ENCODE data around the gene HOXC12.

HOXC12 gene

DNA sequence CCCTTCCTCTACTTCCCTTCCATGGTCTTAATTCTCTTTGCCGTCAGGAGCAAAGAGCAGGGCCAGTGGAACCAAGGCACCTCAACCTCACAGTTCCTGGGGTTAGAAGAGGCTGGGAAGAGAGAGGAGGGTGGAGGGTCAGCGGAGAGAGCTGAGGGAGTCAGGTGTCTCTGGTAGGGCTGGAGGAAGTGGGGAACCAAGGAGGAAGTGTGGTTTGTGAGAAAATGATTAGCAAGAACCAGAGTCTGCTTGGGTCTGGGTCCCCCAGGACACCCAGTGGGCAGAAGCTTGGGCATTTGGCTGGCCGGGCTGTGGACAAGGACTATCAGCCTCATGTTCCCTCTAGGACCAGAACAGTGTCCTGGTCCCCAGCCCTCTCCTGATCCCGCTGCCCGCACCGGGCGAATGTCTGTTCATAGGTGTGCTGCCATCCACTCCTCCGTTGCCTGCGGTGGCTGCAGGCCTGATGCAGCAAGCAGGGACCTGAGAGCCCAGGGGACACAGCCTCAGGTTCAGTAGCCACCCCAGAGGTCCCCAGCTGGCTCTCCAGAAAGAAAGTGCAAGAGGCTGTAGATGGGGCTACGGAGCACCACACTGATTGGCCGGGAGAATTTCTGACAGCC is 2.3 kb downstream of the HOXC12 start:
- DNase-seq = no peak

DNA sequence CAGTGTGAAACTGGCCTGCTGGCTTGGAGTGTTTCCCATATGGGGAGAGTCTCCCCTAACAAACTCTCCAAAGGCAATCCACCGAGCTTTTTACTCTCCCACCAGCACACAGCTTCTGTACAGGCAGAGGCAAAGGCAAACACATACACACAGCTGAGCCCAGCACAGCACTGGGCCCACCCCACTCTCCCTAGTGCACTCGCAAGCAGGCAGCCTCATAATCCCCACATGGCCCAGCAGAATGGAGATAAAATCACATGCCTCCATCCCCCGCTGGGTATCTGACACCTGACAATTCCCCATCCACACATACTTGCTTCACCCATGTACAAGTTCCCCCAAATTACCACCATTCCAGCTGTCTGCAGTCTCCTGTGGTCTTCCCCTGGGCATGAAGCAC is 3.4 kb downstream of the HOXC12 start:
- no peak for DNase-seq

DNA sequence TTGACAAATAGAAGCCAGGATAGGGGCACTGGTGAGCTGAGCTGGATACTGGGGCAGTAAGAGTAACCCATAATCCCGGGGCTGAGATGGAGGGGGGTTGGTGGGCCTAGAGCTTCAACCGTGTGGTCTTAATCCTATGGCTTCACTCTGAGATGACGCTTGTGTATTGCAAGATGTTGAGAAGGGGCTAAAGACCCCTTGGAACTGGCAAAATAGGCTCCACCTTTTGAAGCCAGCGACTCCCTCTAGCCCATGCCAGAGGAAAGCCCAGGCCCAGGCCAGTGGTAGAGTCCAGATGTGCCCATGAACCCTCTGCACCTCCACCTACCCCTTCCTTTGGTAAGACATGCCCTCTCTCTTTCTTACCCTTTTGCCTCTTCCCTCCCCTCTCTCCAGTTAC is 4.6 kb downstream of the HOXC12 start:
- DNase-seq = no peak

DNA sequence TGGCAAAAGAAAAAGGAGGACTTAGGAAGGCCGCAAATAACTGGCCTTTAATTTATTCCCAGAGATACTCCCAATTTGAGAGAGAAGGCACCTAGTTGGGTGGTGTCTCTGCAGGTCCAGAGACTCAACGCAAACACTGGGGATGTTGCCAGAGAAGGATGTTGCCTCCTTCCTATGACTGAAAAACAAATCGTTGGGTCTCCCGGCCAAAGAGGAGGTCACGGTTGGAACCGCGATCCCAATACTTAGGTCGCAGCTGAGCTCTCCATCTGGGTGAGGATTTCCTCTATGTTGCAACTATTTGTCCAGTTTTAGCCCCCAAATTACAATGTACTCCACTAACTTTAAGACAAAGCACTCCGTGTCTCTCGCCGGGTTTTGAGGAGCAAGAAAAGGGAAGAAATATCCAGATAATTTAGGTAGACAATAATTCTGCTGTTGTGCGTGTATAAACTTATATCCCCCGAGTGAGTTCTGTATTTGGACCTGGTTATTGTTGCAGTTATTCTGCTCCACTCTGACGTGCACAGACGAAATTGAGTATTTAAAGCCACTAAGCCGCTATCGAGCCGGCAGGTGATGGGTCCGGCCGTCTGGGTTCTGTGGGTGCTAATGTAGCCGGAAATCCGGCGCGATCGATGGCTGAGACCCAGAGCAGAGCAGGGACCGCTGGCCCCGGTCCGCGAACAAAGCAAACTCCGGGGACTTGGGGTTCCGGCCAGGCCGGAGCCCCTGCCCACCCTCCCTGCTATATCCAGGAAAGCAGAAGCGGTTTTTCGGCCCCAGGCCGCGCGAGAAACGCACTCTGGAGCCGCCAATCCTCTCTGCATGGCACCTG is 5.7 kb downstream of the HOXC12 start:
- no peak for DNase-seq

DNA sequence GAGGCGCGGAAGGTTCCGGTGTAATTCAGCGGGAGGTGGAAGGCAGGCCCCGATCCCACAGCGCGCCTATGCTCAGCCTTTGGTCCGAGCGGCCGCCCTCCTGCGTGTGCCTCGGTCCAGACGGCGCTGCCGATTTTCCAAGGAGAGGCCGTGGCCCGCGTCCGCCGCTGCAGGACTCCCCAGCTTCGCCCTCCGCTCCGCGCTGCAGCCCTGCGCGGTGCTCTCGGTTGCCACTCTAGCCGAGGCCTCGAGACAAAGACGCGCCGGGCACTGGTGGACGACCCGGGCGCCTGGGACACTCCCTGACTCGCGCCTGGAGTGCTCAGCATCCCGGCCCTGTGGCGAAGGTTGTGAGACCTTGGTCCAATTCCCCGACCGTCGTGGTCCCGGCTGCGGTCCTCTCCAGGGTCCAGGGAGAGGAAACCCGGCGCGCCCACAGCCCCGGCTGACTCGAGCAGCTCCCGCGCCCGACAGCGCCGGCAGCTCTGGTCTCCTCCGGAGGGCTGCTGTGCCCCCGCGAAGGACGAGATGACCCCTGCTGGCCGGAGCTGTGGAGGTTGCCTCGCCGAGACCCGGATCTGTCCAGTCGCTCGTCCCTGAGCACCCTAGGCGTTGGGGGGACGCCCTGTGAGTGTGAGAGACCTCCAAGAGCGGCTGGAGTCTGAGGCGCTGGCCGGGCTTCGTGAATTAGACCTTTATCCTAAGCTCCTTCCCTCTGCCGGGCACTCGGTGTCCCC is 6.5 kb downstream of the HOXC12 start:
- DNase-seq = no peak

DNA sequence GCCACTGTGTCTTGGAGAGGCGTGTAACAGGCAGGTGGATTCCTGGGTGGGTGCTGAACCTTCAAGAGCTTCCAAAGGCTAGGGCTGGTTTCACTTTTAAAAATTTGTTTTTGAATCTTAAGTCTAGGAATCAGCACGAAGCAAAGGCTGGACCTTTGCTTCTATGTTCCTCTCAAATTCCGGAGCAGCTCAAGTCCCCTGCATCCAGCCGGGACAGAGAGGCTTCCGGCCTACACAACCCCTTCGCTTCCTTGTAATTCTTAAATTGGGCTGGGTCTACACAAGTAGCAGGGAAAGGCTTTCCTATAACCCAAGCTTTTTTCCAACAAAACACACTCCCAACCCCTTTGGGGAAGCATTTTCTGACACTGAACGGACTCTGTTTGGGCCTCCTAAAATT is 8.3 kb downstream of the HOXC12 start:
- DNase-seq = no peak

DNA sequence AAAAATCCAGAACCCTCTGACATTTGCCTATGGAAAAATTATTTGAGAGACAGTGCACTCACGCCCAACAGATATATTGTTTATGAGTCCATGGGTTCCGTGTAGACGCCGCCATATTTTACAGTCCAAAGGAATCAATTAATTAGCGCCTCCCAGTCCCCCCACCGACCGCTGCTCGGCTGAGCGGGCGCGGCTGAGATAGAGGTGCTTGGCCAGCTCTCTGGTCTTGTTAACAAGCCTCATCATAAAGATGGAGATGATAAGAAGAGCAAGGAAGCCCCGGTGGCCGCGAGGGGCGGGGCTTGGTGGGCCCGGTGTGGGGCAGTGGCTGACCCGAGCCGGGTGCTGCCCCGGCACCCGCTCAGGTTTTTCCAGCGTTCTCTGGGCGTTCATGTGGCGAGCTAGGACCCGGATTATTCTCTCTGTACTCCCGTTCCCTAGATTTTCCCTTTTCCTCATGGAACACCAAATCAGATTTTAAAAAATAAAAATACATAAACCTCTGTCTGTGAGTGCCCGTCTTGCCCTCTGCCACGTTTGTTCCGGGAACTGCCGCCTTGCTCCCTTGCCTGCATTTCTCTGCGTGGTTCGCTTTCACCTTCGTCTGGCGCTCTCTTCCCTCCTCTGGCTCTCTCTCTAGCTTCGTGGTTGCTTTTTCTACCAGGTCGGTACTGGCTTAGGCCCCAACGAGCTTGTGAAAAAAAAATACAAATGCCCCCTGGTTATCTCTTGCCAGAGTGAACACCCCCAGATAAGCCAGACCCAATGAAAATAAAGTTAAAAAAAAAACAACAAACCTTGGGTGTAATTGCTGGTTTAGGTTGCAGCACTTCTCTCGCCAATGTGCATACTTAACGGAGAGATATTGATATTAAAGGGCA is 9.0 kb downstream of the HOXC12 start:
- no peak for DNase-seq

DNA sequence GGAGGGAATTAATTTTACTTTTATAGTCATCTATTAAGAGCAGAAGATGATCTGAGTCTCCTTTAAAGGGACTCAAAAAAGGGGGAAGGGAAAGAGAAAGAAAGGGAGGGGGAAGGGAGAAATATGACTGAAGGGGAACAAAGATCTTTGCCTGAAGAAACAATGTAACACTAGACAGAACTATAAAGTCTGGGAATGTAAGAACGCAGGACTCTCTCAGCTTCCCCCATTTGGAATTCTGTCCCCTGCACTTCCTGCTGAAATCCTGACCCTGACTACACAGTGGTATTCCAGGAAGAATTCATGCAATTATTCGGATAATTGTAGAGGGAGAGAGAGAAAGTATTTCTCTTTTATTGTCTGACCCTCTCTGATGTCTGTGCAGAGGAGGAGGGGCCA is 9.6 kb downstream of the HOXC12 start:
- DNase-seq = no peak

DNA sequence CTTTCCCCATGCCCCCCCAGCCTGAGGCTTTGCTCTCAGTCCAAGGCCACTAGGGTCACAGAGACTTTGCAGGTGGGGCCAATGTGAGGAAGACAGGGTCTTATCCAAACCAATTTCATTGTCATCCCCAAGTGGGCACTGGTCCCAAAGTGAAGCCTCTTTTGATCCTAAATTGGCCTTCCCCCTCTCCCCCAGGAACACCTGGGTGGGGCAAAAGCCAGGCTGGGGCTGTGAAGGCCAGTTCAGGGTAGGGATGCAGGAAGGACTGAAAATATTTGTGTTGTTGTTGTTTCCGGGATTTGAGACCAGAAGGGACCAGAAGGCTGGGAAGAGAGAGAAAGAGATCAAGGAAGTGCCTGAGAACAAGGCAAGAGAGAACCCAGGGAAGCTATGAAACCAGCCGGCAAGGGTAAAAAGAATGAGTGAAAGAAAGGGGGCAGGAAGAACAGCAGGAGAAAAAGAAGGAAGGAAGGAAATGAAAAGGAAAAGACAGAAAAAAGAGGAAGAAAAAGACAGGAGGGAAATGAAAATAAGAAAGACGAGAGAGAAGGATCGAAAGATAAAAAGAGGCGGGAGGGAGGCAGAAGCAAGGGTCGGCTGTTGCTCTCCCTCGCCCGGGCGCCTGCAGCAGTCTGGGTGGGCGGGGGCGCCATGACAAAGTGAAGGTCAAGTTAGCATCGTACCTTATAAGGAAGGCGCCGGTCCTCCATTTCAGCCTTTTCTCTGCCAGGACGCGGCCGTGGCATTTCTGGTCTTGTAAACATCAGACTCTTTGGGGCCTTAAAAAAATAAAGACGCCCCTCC is 10.8 kb downstream of the HOXC12 start:
- DNase-seq = peak; percentile 53

DNA sequence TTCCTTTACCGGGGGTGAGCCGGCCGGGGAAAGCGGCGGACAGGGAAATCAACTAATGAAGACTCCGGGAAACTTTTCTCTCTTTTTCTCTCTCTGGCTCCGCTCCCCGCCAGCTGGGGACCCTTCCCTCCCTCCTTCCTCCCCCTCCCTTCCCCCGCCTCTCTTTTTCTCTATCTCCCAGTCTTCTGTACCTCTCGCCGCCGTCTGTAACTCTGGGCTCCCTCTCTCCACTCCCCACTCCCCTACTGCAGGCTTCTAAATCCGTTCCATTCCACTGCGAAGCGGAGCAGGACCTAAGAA is 11.3 kb downstream of the HOXC12 start:
- no peak for DNase-seq

DNA sequence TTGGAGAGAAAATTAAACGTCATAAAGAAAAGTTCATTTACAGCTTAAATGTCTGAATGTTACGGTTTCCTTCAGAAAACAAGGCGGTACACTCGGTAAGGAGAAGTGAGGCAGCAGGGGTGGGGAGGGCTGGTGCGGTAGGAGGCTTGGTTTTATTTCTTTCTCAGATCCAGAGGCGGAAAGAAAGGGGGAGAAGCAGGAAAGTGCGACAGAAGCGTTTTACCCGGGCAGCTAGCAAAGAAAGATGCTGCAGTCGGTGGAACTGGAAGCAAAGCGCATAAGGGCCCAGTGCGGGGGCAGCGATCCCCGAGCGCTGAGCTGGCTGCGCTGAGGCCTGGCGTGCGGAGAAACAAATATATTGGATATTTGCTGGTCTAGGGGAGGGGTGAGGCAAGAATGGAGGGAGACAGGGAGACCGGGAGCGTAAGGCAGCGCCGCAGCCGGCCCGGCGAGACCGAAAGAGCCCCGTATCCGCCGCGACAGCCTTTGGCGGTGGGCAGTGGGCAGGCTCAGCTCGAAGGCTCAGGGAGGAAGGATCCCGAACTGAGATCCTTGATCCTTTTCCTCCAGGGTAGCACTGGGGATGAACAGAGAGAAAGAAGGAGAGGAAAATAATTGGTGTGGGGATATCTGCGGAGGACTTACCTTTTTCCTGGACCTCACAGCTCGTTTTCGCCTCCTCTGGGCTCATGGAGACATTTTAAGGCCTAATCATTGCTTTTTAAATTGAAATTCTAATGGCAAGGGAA is 11.9 kb downstream of the HOXC12 start:
- no peak for DNase-seq

DNA sequence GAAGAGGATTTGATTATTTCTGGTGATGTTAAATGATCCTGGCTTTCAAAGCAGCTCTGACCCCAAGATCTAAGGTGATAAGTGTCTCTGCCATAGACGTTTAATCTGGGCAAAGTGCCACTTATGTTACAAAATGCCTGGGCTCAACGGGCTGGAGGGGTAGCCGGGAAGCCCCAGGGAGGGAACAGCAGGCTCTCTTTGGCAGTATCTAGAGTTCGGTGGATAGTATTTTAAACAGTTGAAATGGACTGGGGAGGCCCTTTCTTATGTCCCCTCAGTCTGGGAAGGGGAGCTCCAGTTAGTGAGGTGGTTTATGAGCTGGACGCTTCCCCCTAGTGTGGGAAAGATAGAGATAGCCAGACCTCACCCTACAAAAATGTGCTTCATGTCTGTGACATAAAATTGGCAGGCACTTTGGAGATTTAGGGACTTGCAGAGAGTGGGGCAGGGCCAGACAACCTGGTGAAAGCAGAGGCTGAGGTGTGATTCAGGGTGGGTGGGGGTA is 12.8 kb downstream of the HOXC12 start:
- no peak for DNase-seq

DNA sequence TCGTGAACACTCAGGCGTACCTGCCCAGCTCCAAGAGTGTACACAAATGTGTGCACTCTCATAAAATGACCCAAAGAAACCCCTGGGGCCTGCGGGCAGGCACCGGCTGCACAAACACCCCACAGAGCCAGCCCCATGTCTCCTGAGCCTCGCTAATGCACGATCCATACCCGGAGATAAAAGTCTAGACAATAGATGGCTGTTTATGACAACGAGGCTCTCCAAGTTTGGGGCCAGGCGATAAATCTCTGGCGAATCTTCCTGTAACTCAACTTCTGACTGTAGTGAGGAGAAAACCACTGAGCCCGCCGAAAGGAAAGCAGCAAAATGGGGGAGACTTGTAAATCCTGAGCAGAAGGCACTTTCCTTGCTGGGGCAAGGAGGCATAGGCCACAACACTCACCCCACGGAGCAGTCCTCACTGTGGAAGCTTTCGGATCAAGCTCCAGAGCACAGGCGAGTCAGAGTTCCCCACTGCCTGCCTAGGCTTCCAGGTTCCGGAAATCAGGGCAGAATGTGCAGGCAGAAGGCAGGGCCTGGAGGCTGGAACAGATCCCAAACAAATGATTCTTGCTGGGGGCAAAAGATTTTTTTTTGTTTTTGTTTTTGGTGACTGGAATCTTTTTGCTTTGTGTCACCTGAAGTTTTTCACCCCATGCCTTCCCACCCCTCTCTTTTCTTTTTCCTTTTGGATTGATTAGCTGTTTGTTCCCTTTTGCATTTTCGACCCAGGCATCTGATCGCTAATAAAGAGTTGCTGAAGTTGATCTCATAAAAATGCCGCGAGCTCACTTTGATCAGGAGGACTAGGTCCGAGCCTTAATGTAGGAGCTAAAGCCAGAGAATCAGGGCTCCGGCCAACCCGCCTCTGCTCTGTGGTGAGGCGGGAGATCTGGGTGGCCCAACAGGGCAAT is 13.8 kb downstream of the HOXC12 start:
- DNase-seq = peak; percentile 46

DNA sequence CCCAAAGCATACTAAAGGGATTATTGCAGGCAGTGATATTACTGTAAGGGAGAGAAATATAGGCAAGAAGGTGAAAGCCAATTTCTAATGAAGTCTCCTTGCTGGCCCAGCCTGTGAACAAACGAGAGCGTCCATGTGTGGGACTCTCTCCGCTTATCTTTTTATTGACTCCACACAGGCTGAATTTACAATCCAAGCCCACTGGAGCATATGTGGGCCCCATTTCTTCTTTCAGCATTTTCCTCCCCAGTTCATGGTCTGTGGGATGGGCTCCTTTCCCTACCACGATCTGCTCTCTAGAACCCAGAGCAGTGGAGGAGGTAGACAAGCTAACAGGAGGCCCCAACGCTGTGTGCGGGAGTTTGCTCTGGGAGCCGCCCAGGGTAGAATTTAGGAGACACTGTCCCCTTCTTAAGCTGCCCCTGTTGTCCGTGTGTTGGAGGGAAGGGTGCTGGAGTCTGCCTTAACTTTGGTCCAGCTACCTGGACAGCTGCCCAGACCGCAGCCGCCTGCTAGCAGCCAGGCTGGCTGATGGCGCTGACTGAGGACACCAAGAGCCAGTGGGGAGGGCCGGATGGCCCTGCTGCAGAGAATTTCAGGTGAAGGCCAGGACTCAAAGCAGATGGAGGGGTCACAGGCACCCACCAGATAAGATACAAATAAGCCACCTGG is 15.0 kb downstream of the HOXC12 start:
- DNase-seq = no peak

DNA sequence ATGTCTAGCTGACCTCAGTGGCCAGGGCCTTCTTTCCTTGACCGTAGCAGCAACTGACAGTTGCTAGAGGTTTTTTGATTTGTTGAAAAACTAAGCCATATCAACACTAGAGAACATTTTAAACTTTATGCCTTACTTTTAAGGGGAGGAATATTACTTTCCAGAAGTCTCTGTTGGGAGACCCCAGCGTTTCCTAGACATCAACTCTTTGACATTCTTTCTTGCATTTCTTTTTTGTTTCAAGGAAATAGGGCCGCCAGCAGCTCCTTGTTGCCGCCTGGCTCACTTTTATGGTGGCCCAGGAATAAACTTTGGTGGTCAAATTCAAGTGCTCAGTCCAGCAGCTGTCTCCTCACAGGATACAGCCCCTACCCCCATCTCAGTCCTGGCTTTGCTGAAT is 15.7 kb downstream of the HOXC12 start:
- DNase-seq = no peak

DNA sequence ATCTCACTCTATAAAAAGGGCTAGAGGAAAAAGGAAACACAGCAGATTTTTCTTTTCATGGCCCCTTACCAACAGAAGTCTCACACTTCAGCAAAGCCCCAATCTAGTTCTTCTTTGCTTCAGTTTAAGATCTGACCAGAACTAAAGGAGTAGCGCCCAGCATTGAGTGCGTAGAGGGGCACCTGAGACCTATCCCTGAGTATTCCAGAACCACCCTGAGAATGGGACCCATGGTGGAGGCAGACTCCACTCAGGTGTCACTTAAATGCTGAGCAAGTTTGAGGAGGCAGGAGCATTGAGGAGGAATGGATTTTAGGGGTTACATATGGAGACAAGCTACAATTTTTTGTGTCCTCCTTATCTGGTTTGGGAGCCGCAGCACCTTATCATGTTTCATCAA is 16.4 kb downstream of the HOXC12 start:
- no peak for DNase-seq

DNA sequence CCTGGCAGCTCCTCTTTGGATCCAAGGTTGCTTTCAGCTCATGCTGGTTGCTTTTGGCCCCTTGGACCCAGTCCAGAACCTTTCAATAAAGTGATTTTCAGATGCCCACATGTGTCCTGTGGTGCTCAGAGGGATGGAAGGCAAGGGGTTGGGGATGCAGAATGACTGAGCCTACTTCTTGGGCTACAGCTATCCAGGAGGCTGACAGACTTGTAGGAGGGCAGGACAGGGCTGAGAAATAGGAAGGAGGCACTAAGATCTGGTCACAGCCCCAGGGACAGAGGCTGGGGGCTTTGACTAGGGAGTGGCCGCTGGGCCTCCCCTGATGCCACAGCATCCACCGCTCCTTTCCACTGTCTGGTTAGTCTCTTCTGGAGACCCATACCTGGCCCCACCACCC is 17.0 kb downstream of the HOXC12 start:
- DNase-seq = no peak

DNA sequence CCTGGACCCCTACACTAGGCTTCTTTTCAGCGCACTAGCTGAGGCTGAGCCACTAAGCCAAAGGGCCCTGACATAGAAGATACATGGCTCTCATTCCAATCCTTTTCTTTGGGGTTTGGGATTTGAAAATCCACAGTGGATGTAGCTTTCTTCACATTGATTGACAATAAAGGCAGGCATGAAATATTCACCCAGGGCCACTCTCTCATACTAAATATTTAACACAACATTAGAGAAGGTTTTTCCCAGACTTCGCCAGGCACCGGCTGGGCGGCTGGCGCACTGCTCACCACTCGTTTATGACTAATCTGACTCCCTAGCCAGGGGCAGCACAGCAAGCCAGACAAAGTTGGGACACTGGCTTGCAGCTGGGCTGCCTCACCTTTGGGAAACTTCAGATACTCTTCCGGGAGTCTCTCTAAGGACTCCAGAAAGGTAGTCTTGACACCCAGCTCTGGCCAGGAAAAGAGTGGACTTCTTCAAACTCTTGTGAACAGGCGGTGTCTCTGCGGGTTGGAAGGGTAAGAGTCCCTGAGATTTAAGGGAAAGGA is 17.5 kb downstream of the HOXC12 start:
- DNase-seq = no peak

DNA sequence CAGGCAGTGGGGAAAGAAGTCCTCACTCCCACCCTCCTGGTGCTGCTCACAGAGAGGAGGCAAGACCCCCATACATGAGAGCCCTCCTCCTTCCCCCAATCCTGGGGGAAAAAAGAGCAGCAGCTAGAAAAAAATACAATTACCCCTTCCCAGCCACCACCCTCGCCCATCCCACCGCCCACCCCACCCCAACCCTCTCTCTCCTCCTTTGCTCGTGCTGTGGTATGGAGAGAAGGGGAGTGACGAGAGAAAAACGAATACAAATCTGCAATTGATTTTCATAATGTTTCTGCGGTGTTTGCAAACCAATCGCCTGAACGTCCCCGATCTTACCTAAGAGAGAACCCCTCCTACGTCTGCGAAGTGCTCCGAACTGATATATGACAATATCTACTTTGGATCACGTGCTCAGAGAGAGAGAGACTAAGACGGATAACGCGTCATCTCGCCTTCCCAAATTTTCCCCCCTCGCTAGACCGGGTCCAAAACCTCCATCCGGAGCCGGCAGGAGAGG is 18.1 kb downstream of the HOXC12 start, which contains the start of gene HOXC11:
TSS of gene HOXC11 (plus strand) at position 405 of the 514 bp plus-strand sequence. CDS start 116 bp downstream, outside the sequence.
- DNase-seq = no peak
